ENCODE measurements around the gene KHDRBS2.

The KHDRBS2 gene

GRCh38 chr6:62090442-62091229 is 195.4 kb downstream of the KHDRBS2 start:
- DNase-seq (ENCODE audit: low read depth): no peak
- no peak overlapping the region for H3K4me3 ChIP-seq (ENCODE audit: low read depth, low read length)
- TF ChIP-seq MAX (IDR thresholded peaks at IDR 0.05; ENCODE audit: low read depth, low read length) (no peak), POLR2A (IDR thresholded peaks at IDR 0.05; ENCODE audit: extremely low read depth, insufficient read length) (no peak), MYC (IDR thresholded peaks at IDR 0.05; ENCODE audit: low read depth, low read length) (no peak), CTCF (IDR thresholded peaks at IDR 0.05; ENCODE audit: low read depth, low read length) (no peak)

GRCh38 chr6:62089781-62090180 is 196.2 kb downstream of the KHDRBS2 start:
- no peak for DNase-seq (ENCODE audit: low read depth)

GRCh38 chr6:62086047-62086446 is 200.0 kb downstream of the KHDRBS2 start:
- TF ChIP-seq MYC (IDR thresholded peaks at IDR 0.05; ENCODE audit: low read depth, low read length) (no peak), CTCF (IDR thresholded peaks at IDR 0.05; ENCODE audit: low read depth, low read length) (no peak), MAX (IDR thresholded peaks at IDR 0.05; ENCODE audit: low read depth, low read length) (no peak), POLR2A (IDR thresholded peaks at IDR 0.05; ENCODE audit: extremely low read depth, insufficient read length) (no peak)
- no peak for DNase-seq (ENCODE audit: low read depth)
- no peak overlapping the region for H3K4me3 ChIP-seq (ENCODE audit: low read depth, low read length)

More at GRCh38 chr6:62089781-62090180, 196.2 kb downstream of the KHDRBS2 start:
- H3K4me3 ChIP-seq (ENCODE audit: low read depth, low read length): no peak overlapping the region
- TF ChIP-seq MAX (IDR thresholded peaks at IDR 0.05; ENCODE audit: low read depth, low read length) (no peak), MYC (IDR thresholded peaks at IDR 0.05; ENCODE audit: low read depth, low read length) (no peak), POLR2A (IDR thresholded peaks at IDR 0.05; ENCODE audit: extremely low read depth, insufficient read length) (no peak), CTCF (IDR thresholded peaks at IDR 0.05; ENCODE audit: low read depth, low read length) (no peak)

GRCh38 chr6:62075869-62076268 is 210.2 kb downstream of the KHDRBS2 start:
- H3K4me3 ChIP-seq (ENCODE audit: low read depth, low read length): no peak overlapping the region
- TF ChIP-seq MYC (IDR thresholded peaks at IDR 0.05; ENCODE audit: low read depth, low read length) (no peak), CTCF (IDR thresholded peaks at IDR 0.05; ENCODE audit: low read depth, low read length) (no peak), MAX (IDR thresholded peaks at IDR 0.05; ENCODE audit: low read depth, low read length) (no peak), POLR2A (IDR thresholded peaks at IDR 0.05; ENCODE audit: extremely low read depth, insufficient read length) (no peak)
- no peak for DNase-seq (ENCODE audit: low read depth)

- no peak overlapping the region for H3K4me3 ChIP-seq (ENCODE audit: low read depth, low read length)
- DNase-seq (ENCODE audit: low read depth): no peak
- TF ChIP-seq CTCF (IDR thresholded peaks at IDR 0.05; ENCODE audit: low read depth, low read length) (no peak), MYC (IDR thresholded peaks at IDR 0.05; ENCODE audit: low read depth, low read length) (no peak), MAX (IDR thresholded peaks at IDR 0.05; ENCODE audit: low read depth, low read length) (no peak), POLR2A (IDR thresholded peaks at IDR 0.05; ENCODE audit: extremely low read depth, insufficient read length) (no peak)
Measured at GRCh38 chr6:62059901-62060300, 226.1 kb downstream of the KHDRBS2 start.
